ENCODE results near the gene UNC5A.

The UNC5A gene

GRCh38 chr5:176892663-176893062 lies 82.3 kb downstream of the UNC5A start:
- Histone ChIP-seq H3K36me3 (ENCODE audit: control insufficient read depth in 1 of 2, insufficient read depth in 2 of 2, low read depth in 1 of 2, low read length in 2 of 2) (peaks cover 0 to 3% of the 10 kb centered on the region in 2 experiments), H2BK12ac (ENCODE audit: low read length in 2 of 2) (no peak overlapping the region), H4K8ac (ENCODE audit: low read length) (no peak overlapping the region), H3K23ac (ENCODE audit: low read length in 2 of 2) (no peak overlapping the region), H3K79me1 (replicated peaks; ENCODE audit: low read length, poor library complexity, severe bottlenecking) (no peaks in the 10 kb centered on the region), H3K9me3 (ENCODE audit: control insufficient read depth, low read length) (no peaks in the 10 kb centered on the region), H3K4me1 (ENCODE audit: control insufficient read depth, insufficient read depth, low read depth, low read length) (no peaks in the 10 kb centered on the region), H3K27ac (ENCODE audit: low read length, poor library complexity, severe bottlenecking) (no peak overlapping the region), H2BK5ac (ENCODE audit: low read depth, low read length, poor library complexity, severe bottlenecking) (no peak overlapping the region), H3K4ac (ENCODE audit: low read depth in 1 of 2, low read length in 2 of 2) (no peak overlapping the region), H3K18ac (ENCODE audit: low read depth in 1 of 2, low read length in 2 of 2) (no peak overlapping the region), H3K14ac (ENCODE audit: low read length in 2 of 2) (no peak overlapping the region), H2AK5ac (ENCODE audit: low read length, severe bottlenecking) (no peak overlapping the region), H3K9ac (ENCODE audit: low read length) (no peak overlapping the region), H2AFZ (ENCODE audit: low read depth, low read length) (no peak overlapping the region), H3K27me3 (ENCODE audit: control insufficient read depth in 1 of 2, insufficient read depth in 1 of 2, low read length in 2 of 2) (peaks cover 0 to 58% of the 10 kb centered on the region in 2 experiments), H2BK120ac (ENCODE audit: low read depth, low read length) (no peak overlapping the region), H2BK15ac (ENCODE audit: low read depth, poor library complexity, severe bottlenecking) (no peak overlapping the region), H3K4me2 (ENCODE audit: low read length, poor library complexity, severe bottlenecking) (no peak overlapping the region), H4K91ac (ENCODE audit: low read length) (no peak overlapping the region), H3K4me3 (ENCODE audit: insufficient read depth in 1 of 2, low read depth in 1 of 2, low read length in 2 of 2) (no peak overlapping the region)
- DNase-seq: no peak
- WGBS: 59% methylated on average over 3 of the region's 3 CpGs

DNA sequence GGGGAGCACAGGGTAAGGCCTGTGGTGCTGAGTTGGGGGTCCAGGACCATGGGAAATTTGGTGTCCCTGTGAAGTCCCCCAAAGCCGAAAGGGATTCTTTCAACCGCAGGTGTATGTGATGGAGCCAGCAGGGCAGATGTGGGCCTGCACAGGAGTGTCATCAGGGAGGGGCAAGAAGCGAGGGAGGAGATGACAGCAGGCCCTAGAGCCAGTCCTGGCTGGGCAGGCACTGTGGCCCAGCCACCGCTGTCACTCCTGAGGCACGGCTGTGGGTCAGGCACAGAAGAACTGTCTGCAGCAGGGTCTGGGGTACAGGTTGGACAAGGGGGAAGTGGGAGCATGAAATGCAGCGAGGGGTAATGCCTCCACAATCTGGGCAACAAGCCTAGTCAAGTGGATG lies 83.9 kb downstream of the UNC5A start:
- Histone ChIP-seq H3K23ac (ENCODE audit: low read length in 2 of 2) (no peak overlapping the region), H3K27ac (ENCODE audit: low read length, poor library complexity, severe bottlenecking) (no peak overlapping the region)
- 83% methylated on average over 6 of the region's 6 CpGs for WGBS

GRCh38 chr5:176895831-176896230 lies 85.5 kb downstream of the UNC5A start:
- Histone ChIP-seq H2BK15ac (ENCODE audit: low read depth, poor library complexity, severe bottlenecking) (no peak overlapping the region), H3K27me3 (ENCODE audit: control insufficient read depth in 1 of 2, insufficient read depth in 1 of 2, low read length in 2 of 2) (peaks cover 0 to 41% of the 10 kb centered on the region in 2 experiments), H4K91ac (ENCODE audit: low read length) (no peak overlapping the region), H4K8ac (ENCODE audit: low read length) (no peak overlapping the region), H3K36me3 (ENCODE audit: control insufficient read depth in 1 of 2, insufficient read depth in 2 of 2, low read depth in 1 of 2, low read length in 2 of 2) (peaks cover 3 to 12% of the 10 kb centered on the region in 2 experiments), H3K4me1 (ENCODE audit: control insufficient read depth, insufficient read depth, low read depth, low read length) (peaks cover 10% of the 10 kb centered on the region), H3K23ac (ENCODE audit: low read length in 2 of 2) (no peak overlapping the region), H2BK12ac (ENCODE audit: low read length in 2 of 2) (no peak overlapping the region), H3K79me1 (replicated peaks; ENCODE audit: low read length, poor library complexity, severe bottlenecking) (no peaks in the 10 kb centered on the region), H2BK5ac (ENCODE audit: low read depth, low read length, poor library complexity, severe bottlenecking) (no peak overlapping the region), H3K9me3 (ENCODE audit: control insufficient read depth, low read length) (no peaks in the 10 kb centered on the region), H3K14ac (ENCODE audit: low read length in 2 of 2) (no peak overlapping the region), H2BK120ac (ENCODE audit: low read depth, low read length) (no peak overlapping the region), H3K4me2 (ENCODE audit: low read length, poor library complexity, severe bottlenecking) (no peak overlapping the region), H3K4me3 (ENCODE audit: insufficient read depth in 1 of 2, low read depth in 1 of 2, low read length in 2 of 2) (no peak overlapping the region), H3K4ac (ENCODE audit: low read depth in 1 of 2, low read length in 2 of 2) (no peak overlapping the region), H2AK5ac (ENCODE audit: low read length, severe bottlenecking) (no peak overlapping the region), H3K9ac (ENCODE audit: low read length) (no peak overlapping the region), H3K27ac (ENCODE audit: low read length, poor library complexity, severe bottlenecking) (no peak overlapping the region), H2AFZ (ENCODE audit: low read depth, low read length) (no peak overlapping the region), H3K18ac (ENCODE audit: low read depth in 1 of 2, low read length in 2 of 2) (no peak overlapping the region)
- WGBS: 89% methylated on average over 4 of the region's 4 CpGs
- no peak for DNase-seq

More for the DNA sequence above, 83.9 kb downstream of the UNC5A start:
- Histone ChIP-seq H3K27me3 (ENCODE audit: control insufficient read depth in 1 of 2, insufficient read depth in 1 of 2, low read length in 2 of 2) (peaks cover 0 to 53% of the 10 kb centered on the region in 2 experiments), H2AFZ (ENCODE audit: low read depth, low read length) (no peak overlapping the region), H3K36me3 (ENCODE audit: control insufficient read depth in 1 of 2, insufficient read depth in 2 of 2, low read depth in 1 of 2, low read length in 2 of 2) (peaks cover 0 to 4% of the 10 kb centered on the region in 2 experiments), H3K14ac (ENCODE audit: low read length in 2 of 2) (no peak overlapping the region), H2BK15ac (ENCODE audit: low read depth, poor library complexity, severe bottlenecking) (no peak overlapping the region), H3K4me1 (ENCODE audit: control insufficient read depth, insufficient read depth, low read depth, low read length) (no peaks in the 10 kb centered on the region), H3K4me2 (ENCODE audit: low read length, poor library complexity, severe bottlenecking) (no peak overlapping the region), H3K4ac (ENCODE audit: low read depth in 1 of 2, low read length in 2 of 2) (no peak overlapping the region), H3K79me1 (replicated peaks; ENCODE audit: low read length, poor library complexity, severe bottlenecking) (no peaks in the 10 kb centered on the region), H3K4me3 (ENCODE audit: insufficient read depth in 1 of 2, low read depth in 1 of 2, low read length in 2 of 2) (no peak overlapping the region), H2BK120ac (ENCODE audit: low read depth, low read length) (no peak overlapping the region), H3K18ac (ENCODE audit: low read depth in 1 of 2, low read length in 2 of 2) (no peak overlapping the region), H3K9ac (ENCODE audit: low read length) (no peak overlapping the region), H2BK12ac (ENCODE audit: low read length in 2 of 2) (no peak overlapping the region), H2AK5ac (ENCODE audit: low read length, severe bottlenecking) (no peak overlapping the region), H4K91ac (ENCODE audit: low read length) (no peak overlapping the region), H4K8ac (ENCODE audit: low read length) (no peak overlapping the region), H2BK5ac (ENCODE audit: low read depth, low read length, poor library complexity, severe bottlenecking) (no peak overlapping the region), H3K9me3 (ENCODE audit: control insufficient read depth, low read length) (no peaks in the 10 kb centered on the region)
- no peak for DNase-seq

DNA sequence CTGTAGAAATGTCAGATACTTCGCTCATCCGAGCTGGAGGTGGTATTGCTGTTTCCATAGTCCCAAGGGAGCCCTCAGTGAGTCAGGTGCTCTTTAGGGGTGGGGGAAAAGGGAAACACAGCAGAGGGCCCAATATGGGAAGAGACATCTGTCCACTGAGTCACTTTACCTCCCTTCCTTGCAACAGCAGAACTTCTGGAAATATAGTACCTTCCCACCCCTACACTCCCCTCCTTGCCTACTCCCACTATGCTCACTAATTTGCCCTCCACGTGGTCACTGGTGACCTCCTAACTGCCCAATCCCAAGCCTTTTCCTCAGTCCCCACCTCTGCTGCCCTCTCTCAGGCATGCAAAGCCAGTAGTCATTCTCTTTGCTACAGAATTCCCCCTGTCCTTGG lies 86.9 kb downstream of the UNC5A start:
- Histone ChIP-seq H2BK5ac (ENCODE audit: low read depth, low read length, poor library complexity, severe bottlenecking) (no peak overlapping the region), H3K36me3 (ENCODE audit: control insufficient read depth in 1 of 2, insufficient read depth in 2 of 2, low read depth in 1 of 2, low read length in 2 of 2) (peaks cover 12 to 13% of the 10 kb centered on the region in 2 experiments)
- WGBS: 57% methylated on average over 3 of the region's 3 CpGs

More for the DNA sequence above, 86.9 kb downstream of the UNC5A start:
- no peak overlapping the region for H3K4me3 ChIP-seq (ENCODE audit: insufficient read depth in 1 of 2, low read depth in 1 of 2, low read length in 2 of 2)
- H2AK5ac ChIP-seq (ENCODE audit: low read length, severe bottlenecking): no peak overlapping the region
- H3K27me3 ChIP-seq (ENCODE audit: control insufficient read depth in 1 of 2, insufficient read depth in 1 of 2, low read length in 2 of 2): peaks cover 0 to 27% of the 10 kb centered on the region in 2 experiments
- no peak overlapping the region for H4K91ac ChIP-seq (ENCODE audit: low read length)
- no peak overlapping the region for H3K9ac ChIP-seq (ENCODE audit: low read length)
- no peaks in the 10 kb centered on the region for H3K9me3 ChIP-seq (ENCODE audit: control insufficient read depth, low read length)
- H3K4ac ChIP-seq (ENCODE audit: low read depth in 1 of 2, low read length in 2 of 2): no peak overlapping the region
- H2BK120ac ChIP-seq (ENCODE audit: low read depth, low read length): no peak overlapping the region
- no peak overlapping the region for H3K23ac ChIP-seq (ENCODE audit: low read length in 2 of 2)
- no peak overlapping the region for H3K27ac ChIP-seq (ENCODE audit: low read length, poor library complexity, severe bottlenecking)
- H3K79me1 ChIP-seq (replicated peaks; ENCODE audit: low read length, poor library complexity, severe bottlenecking): no peaks in the 10 kb centered on the region
- no peak overlapping the region for H2BK15ac ChIP-seq (ENCODE audit: low read depth, poor library complexity, severe bottlenecking)
- no peak overlapping the region for H3K14ac ChIP-seq (ENCODE audit: low read length in 2 of 2)
- H3K4me1 ChIP-seq (ENCODE audit: control insufficient read depth, insufficient read depth, low read depth, low read length): peaks cover 14% of the 10 kb centered on the region
- H3K18ac ChIP-seq (ENCODE audit: low read depth in 1 of 2, low read length in 2 of 2): no peak overlapping the region
- H3K4me2 ChIP-seq (ENCODE audit: low read length, poor library complexity, severe bottlenecking): no peak overlapping the region
- H2AFZ ChIP-seq (ENCODE audit: low read depth, low read length): no peak overlapping the region
- no peak overlapping the region for H4K8ac ChIP-seq (ENCODE audit: low read length)
- H2BK12ac ChIP-seq (ENCODE audit: low read length in 2 of 2): no peak overlapping the region
- no peak for DNase-seq

Measured in mesenchymal stem cell (in vitro differentiated cells and primary cell).